Naive thymus-derived CD8-positive, alpha-beta T cell (primary cell): ENCODE results near the gene ARHGEF7. TPM values are rescaled to one million over a fixed set of nuclear protein-coding genes. Genes with fewer than 3 reads are reported as not detected.

Source experiments
- ATAC-seq, 2 donors: fragments of 150-1000 bp; cut with Tn5 transposase in 1 of 2; sonication (Bioruptor Pico), chemical (Tn5 transposase) in 1 of 2; 1 replicate in 1 of 2; 2 replicates in 1 of 2; pipeline ENCODE4 v1.10.0; 2021; ENCODE audit warnings: mild to moderate bottlenecking in 2 of 2, moderate library complexity in 2 of 2
- POLR2A ChIA-PET: fragments of 350-600 bp; sonication (Branson Sonifier 250); formaldehyde crosslinking; loops from one replicate; lab custom pipeline; 2021; ENCODE audit warnings: antibody characterized with exemption; lab: Charles Lee
- DNase-seq, 10 donors: peaks; one replicate each; pipeline versions ENCODE4 v3.0.0 to v3.0.0-alpha.2; 2020 to 2022
- H3K27ac Mint-ChIP-seq, 10 donors: one replicate each; pipeline ENCODE4 v1.8.0; 2020 to 2022; ENCODE audit warnings: mild to moderate bottlenecking in 10 of 10, mixed read lengths in 10 of 10, moderate library complexity in 4 of 10, inconsistent platforms in 1 of 10
- H3K27me3 Mint-ChIP-seq, 5 donors: one replicate each; pipeline ENCODE4 v1.8.0; 2021 to 2022; ENCODE audit warnings: mixed read lengths in 5 of 5
- H3K36me3 Mint-ChIP-seq, 3 donors: one replicate each; pipeline ENCODE4 v1.8.0; 2020 to 2022; ENCODE audit warnings: mixed read lengths in 3 of 3, mild to moderate bottlenecking in 2 of 3, inconsistent platforms in 1 of 3
- H3K4me1 Mint-ChIP-seq, 4 donors: one replicate each; pipeline ENCODE4 v1.8.0; 2021 to 2022; ENCODE audit warnings: mixed read lengths in 4 of 4
- H3K4me3 Mint-ChIP-seq, 10 donors: one replicate each; pipeline ENCODE4 v1.8.0; 2020 to 2022; ENCODE audit warnings: mild to moderate bottlenecking in 10 of 10, mixed read lengths in 10 of 10, moderate library complexity in 6 of 10, inconsistent platforms in 1 of 10
- H3K9me3 Mint-ChIP-seq, 9 donors: one replicate each; pipeline ENCODE4 v1.8.0; 2020 to 2022; ENCODE audit warnings: mixed read lengths in 9 of 9, mild to moderate bottlenecking in 3 of 9, inconsistent platforms in 1 of 9, moderate library complexity in 1 of 9
- polyA plus RNA-seq, 3 donors: library from polyadenylated mRNA; unstranded; fragments of 300-500 nt; fragmentation: Illumina TruSeq; gene quantifications; one replicate each; pipeline ENCODE4 v1.2.3, GENCODE V29; 2021
- total RNA-seq, 8 experiments: library from RNA in 2 of 8; stranded (reverse) in 2 of 8; gene quantifications; one replicate each; pipeline ENCODE4 v1.2.3 and lab custom pipeline; 2021 to 2026

ARHGEF7 gene
- total and polyA plus RNA-seq, 5 experiments from 2014 or later, result 6.2 to 93.0 (median 13.2) TPM

DNA sequence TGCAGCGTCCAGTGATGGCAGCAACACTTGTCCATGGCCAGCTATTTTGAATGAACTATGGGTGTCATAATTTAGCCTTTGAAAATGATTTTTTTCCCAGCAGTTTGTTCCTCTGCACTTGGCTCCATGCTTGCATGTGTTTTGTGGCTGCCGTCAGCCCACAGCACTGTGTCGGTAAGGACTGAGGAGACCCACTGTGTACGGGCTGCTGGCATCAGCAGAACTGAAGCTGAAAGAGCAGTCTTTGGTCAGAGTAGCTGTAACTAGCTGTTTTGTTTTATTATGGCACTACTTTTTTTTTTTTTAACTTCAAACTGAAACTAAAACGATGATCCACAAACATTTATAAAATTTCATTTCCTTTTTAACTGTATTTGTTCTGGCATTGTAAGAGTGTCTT, 155.0 kb downstream of the ARHGEF7 start:
- POLR2A ChIA-PET, result no interaction called here
- peaks cover 0 to 11% (median 5%) of the 10 kb centered on the region in 4 donors for H3K4me1 Mint-ChIP-seq
- no peaks in the 10 kb centered on the region for H3K9me3 Mint-ChIP-seq
- DNase-seq (no peak), ATAC-seq (no peak)
- peak overlapping the region in 1 of 10 donors; percentile 49 for H3K27ac Mint-ChIP-seq
- peaks cover 0 to 93% (median 20%) of the 10 kb centered on the region in 3 donors for H3K36me3 Mint-ChIP-seq
- no peak overlapping the region for H3K4me3 Mint-ChIP-seq
- no peaks in the 10 kb centered on the region for H3K27me3 Mint-ChIP-seq

DNA sequence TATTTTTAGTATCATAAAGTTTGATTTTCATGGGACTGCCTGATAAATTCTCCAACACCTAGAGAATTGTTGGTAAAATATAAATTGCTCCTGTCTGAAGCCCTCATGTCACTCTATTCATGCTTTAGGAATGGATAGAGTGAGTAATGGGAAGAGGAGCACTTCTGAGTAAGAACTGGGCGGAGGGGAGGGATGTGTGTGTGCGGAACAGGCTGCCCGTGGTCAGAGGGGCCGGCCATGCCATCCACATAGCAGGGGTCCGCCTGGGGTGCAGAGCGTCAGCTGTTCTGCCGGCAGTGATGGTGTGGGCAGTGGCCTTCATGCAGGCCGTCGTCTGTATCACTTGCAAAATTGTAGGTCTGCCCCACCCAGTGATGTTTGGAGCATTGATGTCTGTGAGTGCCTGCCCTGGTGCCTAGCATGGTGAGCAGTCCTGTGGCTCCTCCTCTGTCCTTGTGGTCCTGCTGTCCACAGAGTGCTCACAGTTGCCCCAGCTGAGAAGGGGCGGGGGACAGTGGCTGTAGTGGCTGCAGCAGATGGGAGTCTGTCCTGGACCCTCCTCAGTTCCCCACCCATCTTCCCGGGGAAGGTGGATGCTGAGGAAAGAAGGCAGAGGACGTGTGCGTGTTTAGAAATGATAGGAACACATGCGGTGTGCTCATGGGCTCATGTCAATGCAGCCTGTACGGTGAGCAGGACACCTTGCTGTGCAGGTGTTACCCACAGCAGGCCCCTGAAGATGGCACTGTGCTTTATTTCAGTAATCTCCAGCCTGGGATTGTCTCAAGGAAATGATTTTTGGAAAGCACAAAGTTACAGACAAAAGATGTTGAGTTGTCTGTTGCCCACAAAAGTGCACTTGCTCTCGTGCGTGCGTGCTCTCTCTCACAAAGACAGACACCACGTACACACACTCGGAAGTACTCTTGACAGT, 155.9 kb downstream of the ARHGEF7 start:
- H3K9me3 Mint-ChIP-seq, result no peaks in the 10 kb centered on the region
- H3K4me3 Mint-ChIP-seq, result no peak overlapping the region
- peak overlapping the region in 3 of 10 donors; percentile 1 to 49 (median 35) for H3K27ac Mint-ChIP-seq
- ATAC-seq (no peak), DNase-seq (no peak)
- POLR2A ChIA-PET, result no interaction called here
- H3K36me3 Mint-ChIP-seq, result peaks cover 0 to 95% (median 20%) of the 10 kb centered on the region in 3 donors
- peaks cover 0 to 9% (median 5%) of the 10 kb centered on the region in 4 donors for H3K4me1 Mint-ChIP-seq
- no peaks in the 10 kb centered on the region for H3K27me3 Mint-ChIP-seq

DNA sequence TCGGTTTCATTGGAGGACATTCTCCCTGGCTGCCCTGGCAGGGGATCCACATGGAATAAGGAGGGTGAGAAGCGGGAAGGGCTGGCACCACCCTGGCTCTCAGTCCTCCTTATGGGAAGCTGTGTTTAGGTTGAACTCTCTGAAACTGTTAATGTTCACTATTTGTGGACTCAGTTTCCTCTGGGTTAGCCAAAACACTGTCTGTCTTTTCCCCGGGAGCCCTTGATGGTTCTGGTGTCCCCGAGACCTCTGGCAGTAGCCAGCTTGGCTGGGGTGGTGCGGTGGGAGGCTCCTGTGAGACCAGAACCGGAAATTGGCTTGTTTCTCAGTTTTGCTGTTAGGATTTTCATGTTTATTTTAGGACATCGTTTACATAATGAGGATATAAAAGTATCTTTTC, 157.0 kb downstream of the ARHGEF7 start:
- H3K27me3 Mint-ChIP-seq, result no peaks in the 10 kb centered on the region
- ATAC-seq, result no peak
- POLR2A ChIA-PET, result no interaction called here
- H3K4me3 Mint-ChIP-seq, result no peak overlapping the region
- peak overlapping the region in 2 of 10 donors; percentile 22 to 39 for H3K27ac Mint-ChIP-seq
- H3K36me3 Mint-ChIP-seq, result peaks cover 0 to 95% (median 15%) of the 10 kb centered on the region in 3 donors
- no peaks in the 10 kb centered on the region for H3K9me3 Mint-ChIP-seq
- no peak for DNase-seq
- H3K4me1 Mint-ChIP-seq, result peaks cover 0 to 3% (median under 1%) of the 10 kb centered on the region in 4 donors

DNA sequence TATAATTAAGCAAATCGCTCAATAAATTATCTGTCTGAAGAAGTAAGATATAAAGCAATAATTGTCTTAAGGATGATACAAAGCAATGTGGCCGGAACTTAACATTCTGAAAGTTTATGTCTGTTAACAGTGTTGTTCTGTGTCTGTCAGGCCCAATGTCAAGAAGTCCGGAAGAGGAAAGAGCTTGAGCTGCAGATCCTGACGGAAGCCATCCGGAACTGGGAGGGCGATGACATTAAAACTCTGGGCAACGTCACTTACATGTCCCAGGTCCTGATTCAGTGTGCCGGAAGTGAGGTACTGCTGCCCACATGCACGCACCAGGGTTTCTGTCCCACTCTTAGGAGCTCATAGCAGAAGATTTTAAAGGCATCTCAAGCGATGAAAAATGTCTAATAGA, 160.3 kb downstream of the ARHGEF7 start:
- DNase-seq, result no peak
- ATAC-seq, result no peak
- POLR2A ChIA-PET, result no interaction called here
- Mint-ChIP-seq H3K27me3 (no peaks in the 10 kb centered on the region), H3K4me3 (no peak overlapping the region), H3K4me1 (peaks cover 0 to 2% (median 0%) of the 10 kb centered on the region in 4 donors), H3K9me3 (no peaks in the 10 kb centered on the region), H3K27ac (peak overlapping the region in 1 of 10 donors; percentile 27), H3K36me3 (peaks cover 0 to 98% (median 14%) of the 10 kb centered on the region in 3 donors)

DNA sequence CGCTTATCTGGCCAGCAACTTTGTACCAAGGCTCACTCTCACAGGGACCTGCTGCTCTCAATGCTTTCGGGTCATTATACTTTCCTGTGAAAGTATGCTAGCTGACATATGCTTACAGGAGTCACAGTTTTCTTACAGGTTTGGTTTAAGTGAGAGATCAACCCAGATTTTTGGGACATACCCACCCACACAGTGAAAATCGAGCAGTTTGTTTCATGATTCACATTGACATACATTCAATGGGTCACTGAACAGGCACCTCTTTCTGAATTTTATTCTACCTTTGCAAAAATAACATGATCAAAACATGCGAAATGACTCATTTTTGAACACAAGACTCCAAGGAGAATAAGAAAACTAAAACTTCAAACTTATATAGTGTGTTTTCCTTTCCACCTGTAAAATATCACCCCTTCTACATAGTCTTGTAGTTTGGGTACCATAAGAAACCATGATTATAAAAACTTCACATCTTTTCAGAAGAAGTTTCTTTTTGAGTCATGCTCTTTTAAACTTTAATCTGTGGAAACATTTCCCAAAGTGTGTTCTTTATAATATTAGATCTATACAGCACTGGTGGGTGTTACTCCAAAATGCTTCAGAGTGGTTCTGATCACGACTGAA, 161.0 kb downstream of the ARHGEF7 start:
- no peaks in the 10 kb centered on the region for H3K27me3 Mint-ChIP-seq
- no peak overlapping the region for H3K4me3 Mint-ChIP-seq
- H3K4me1 Mint-ChIP-seq, result peaks cover 0 to 2% (median 0%) of the 10 kb centered on the region in 4 donors
- H3K9me3 Mint-ChIP-seq, result no peaks in the 10 kb centered on the region
- H3K27ac Mint-ChIP-seq, result peak overlapping the region in 1 of 10 donors; percentile 58
- H3K36me3 Mint-ChIP-seq, result peaks cover 0 to 99% (median 18%) of the 10 kb centered on the region in 3 donors
- ATAC-seq (no peak), DNase-seq (no peak)
- POLR2A ChIA-PET, result no interaction called here

DNA sequence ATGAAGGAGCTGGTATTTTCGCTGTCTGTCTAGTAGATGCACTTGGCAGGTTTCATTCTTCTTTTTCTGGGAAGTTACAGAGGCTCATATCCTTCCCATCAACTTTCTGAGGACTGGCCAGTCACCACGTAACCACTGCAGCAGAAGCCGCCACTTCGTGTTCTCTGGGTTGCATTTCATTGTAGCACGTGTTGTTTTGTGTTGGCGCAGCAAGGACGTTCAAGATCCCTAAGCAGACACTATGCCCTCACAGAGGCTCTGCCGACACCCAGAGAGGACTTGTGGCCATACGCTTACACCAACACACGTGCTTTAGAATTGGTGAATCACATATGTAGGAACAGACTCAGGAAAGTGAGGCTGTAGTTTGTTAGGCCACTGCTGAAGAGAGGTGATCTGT, 163.1 kb downstream of the ARHGEF7 start:
- POLR2A ChIA-PET, result no interaction called here
- Mint-ChIP-seq H3K4me3 (no peak overlapping the region), H3K27me3 (no peaks in the 10 kb centered on the region), H3K27ac (peak overlapping the region in 1 of 10 donors; percentile 52), H3K4me1 (no peaks in the 10 kb centered on the region), H3K9me3 (no peaks in the 10 kb centered on the region), H3K36me3 (peaks cover 0 to 100% (median 25%) of the 10 kb centered on the region in 3 donors)
- ATAC-seq (no peak), DNase-seq (no peak)

DNA sequence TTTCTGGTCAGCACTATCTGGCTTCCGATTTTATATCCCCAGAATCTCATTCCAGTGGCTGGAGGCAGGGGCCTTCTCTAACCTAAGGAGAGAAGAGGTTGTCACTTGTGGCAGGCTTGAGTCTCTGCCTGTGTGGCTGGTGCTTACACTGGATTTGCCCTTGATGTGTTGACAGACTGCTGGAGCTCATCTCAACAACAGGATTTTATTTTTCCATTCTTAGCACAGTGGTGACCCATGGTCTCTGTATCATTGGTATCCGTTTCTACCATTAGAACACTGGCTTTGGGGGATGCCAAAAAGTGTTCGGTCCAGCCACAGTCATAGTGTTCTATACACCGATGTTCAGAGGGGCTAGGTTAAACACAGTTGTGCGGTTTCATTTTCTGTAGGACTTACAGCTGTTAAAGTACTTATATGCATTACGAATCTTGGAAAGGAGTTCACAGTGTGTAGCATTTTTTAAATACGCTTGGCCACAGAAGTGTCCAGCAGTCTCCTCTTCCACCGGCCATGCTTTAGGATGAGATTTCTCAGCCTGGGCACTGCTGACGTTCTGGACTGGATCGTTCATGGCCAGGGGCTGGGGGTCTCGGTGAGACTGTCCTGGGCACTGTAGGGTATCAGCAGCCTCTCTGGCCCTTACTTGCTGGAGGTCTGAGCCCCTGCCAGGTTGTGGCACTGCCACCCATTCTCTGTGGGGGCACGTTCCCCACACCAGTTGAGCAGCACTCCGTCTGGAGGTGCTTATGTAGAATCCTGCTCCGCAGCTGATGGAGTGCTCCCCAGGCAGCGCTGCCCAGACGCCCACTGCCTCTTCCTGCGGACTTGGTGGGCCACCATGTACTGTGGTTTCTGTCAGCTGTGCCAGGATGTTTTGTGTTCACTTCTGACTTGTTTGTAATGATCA, 163.9 kb downstream of the ARHGEF7 start:
- H3K9me3 Mint-ChIP-seq, result no peaks in the 10 kb centered on the region
- ATAC-seq (no peak), DNase-seq (no peak)
- no peak overlapping the region for H3K4me3 Mint-ChIP-seq
- peak overlapping the region in 1 of 10 donors; percentile 3 for H3K27ac Mint-ChIP-seq
- POLR2A ChIA-PET, result no interaction called here
- peaks cover 0 to 2% (median 0%) of the 10 kb centered on the region in 4 donors for H3K4me1 Mint-ChIP-seq
- H3K36me3 Mint-ChIP-seq, result peaks cover 6 to 100% (median 20%) of the 10 kb centered on the region in 3 donors
- no peaks in the 10 kb centered on the region for H3K27me3 Mint-ChIP-seq

DNA sequence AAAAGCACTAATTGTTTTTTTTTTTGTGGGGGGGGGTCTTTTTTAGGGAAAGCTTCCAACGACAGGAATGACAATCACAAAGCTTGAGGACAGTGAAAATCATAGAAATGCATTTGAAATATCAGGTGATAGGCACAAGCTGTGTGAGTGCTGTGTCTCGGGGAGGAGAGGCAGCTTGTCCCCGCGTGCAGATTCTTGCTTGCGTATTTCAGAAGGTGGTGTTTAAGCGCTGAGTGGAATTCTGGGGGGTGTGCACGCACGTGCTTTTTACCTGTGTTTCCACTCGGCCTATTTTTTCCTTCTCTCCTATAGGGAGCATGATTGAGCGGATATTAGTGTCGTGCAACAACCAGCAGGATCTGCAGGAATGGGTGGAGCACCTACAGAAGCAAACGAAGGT, 165.1 kb downstream of the ARHGEF7 start:
- POLR2A ChIA-PET, result interaction anchor here (0.6 to 0.7 kb wide), 2 partner anchors 8 to 220 kb away, joined by 3 read pairs; no protein-coding TSS in a partner anchor
- no peak for ATAC-seq
- H3K27ac Mint-ChIP-seq, result no peak overlapping the region
- no peaks in the 10 kb centered on the region for H3K27me3 Mint-ChIP-seq
- H3K4me1 Mint-ChIP-seq, result peaks cover 0 to 2% (median 0%) of the 10 kb centered on the region in 4 donors
- H3K36me3 Mint-ChIP-seq, result peaks cover 11 to 100% (median 20%) of the 10 kb centered on the region in 3 donors
- H3K9me3 Mint-ChIP-seq, result no peaks in the 10 kb centered on the region
- no peak overlapping the region for H3K4me3 Mint-ChIP-seq
- DNase-seq, result no peak

DNA sequence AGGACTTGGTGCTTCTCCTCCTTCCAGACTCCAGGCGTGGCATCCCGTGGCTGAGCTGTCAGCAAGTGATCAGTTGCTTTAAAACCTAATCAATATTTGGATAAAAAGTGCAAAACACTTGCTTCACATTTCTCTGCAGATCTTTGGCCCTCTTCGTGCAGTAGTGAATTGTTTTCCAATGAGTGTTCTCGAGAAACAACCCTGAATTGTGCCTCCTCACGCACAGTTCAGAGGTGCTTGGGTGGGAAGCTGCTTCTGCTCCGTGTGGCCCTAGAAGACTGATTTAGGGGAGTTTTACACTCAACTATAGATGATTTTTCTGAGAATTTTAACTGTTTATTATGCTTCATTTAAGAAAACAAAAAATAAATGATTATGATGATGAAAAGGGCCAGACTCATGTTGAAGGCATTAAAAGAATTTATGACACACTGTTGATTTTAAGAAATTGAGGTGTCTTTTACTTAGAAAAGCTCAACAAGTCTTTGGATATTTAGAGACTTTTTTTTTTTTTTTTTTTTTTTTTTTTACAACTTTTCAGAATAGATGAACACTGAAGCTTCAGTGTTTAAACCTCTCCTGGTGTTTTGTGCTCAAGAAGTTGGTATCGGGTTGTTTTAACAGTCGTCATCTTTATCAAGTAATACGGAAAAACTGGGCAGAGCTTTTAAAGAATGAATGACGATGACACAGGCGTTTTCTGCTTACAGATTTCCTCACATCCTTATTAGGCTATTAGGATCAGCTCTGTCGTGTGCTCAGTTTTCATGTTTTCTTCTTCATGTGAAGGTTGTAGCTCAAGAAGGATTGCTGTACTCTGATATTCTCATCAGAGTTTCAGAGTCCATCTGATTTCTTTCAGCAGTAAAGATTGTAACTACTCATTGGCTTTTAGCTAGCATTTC, 165.8 kb downstream of the ARHGEF7 start:
- Mint-ChIP-seq H3K27ac (no peak overlapping the region), H3K9me3 (no peaks in the 10 kb centered on the region), H3K36me3 (peaks cover 11 to 100% (median 20%) of the 10 kb centered on the region in 3 donors), H3K4me3 (no peak overlapping the region), H3K27me3 (no peaks in the 10 kb centered on the region), H3K4me1 (peaks cover 0 to 2% (median 0%) of the 10 kb centered on the region in 4 donors)
- POLR2A ChIA-PET, result no interaction called here
- DNase-seq (no peak), ATAC-seq (no peak)

DNA sequence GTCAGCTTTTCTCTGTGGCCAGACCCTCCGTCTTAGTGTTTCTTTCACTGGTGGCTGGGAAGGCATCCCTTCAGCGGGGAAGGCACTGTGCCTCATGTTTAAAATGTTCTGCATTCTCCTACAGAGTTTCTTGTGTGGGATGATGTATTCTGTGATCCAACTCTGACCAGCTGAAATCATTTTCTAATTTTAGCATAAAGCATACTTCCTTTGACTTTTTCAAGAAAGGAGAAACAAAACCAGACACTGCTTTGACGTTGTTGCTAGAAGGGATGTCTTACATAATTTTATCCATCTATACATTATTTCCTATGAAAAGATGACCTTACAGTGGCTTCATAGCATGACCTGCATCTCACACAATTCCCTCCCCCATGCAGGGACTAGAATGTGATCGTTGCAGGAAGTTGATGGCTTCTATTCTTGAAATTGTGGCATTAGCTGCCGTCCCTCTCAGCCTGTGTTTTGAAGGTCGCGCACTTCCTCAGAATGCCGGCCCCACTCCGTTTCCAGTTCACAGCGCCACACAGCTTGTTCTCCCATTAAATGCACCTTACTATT, 166.7 kb downstream of the ARHGEF7 start:
- no peak for ATAC-seq
- H3K36me3 Mint-ChIP-seq, result peaks cover 11 to 100% (median 25%) of the 10 kb centered on the region in 3 donors
- POLR2A ChIA-PET, result interaction anchor here (0.6 kb wide), 1 partner anchor 215 kb away, joined by 4 read pairs; no protein-coding TSS in a partner anchor

DNA sequence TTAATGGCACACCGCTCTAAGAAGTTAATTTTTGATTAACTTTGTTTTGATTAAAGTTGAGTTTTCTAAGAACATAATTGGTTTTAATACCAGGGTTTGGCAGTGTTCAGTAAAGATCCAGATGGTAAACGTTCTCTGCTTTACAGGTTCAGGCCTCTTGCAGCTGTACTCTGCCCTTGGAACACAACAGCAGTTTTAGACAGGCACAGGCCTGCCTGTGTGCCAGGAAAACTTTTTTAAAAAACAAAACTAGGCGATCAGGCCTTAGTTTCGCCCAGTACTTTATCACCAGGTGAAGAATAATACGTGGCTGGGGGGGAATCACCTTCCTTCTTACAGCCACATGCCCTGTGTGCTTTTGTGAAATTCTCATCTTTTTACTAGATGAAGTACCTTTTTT, 167.3 kb downstream of the ARHGEF7 start:
- POLR2A ChIA-PET, result no interaction called here
- Mint-ChIP-seq H3K36me3 (peaks cover 11 to 100% (median 30%) of the 10 kb centered on the region in 3 donors), H3K4me3 (no peak overlapping the region), H3K27ac (no peak overlapping the region), H3K27me3 (no peaks in the 10 kb centered on the region), H3K4me1 (peaks cover 0 to 2% (median 0%) of the 10 kb centered on the region in 4 donors), H3K9me3 (no peaks in the 10 kb centered on the region)
- no peak for DNase-seq
- ATAC-seq, result no peak

More for the DNA sequence above, 166.7 kb downstream of the ARHGEF7 start:
- Mint-ChIP-seq H3K9me3 (no peaks in the 10 kb centered on the region), H3K27ac (peak overlapping the region in 1 of 10 donors; percentile 20), H3K4me3 (no peak overlapping the region), H3K4me1 (peaks cover 0 to 2% (median 0%) of the 10 kb centered on the region in 4 donors), H3K27me3 (no peaks in the 10 kb centered on the region)
- no peak for DNase-seq
